8988T (cell line): ENCODE measurements around the gene LIFR.

ENCODE experiments used
- DNase-seq: peaks from one replicate; pipeline ENCODE4 v3.0.0; 2011

LIFR gene

DNA sequence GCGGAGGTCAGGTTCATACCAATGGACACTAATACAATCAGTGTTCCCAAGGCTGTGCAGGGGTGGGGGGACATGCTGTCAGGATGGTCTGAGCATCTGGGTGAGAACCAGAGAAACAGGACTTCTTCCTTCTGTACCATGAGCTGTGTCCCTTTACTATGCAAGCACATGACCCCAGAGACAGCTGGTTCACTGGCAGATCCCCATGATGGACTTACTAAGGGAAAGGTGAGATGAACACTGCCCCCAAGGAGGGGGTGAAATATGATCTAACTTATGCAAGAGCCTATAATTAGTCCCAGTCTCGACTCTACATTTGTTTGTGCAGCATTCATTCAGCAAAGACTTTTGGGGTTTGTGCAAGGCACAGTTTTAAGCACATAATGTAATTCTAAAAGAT lies 91.4 kb downstream of the LIFR start:
- DNase-seq = no peak

GRCh38 chr5:38463634-38464521 lies 92.6 kb downstream of the LIFR start:
- no peak for DNase-seq

GRCh38 chr5:38462976-38463633 lies 93.3 kb downstream of the LIFR start:
- no peak for DNase-seq

- no peak for DNase-seq
Observed at GRCh38 chr5:38458174-38458573, 98.3 kb downstream of the LIFR start.

- no peak for DNase-seq
Observed at GRCh38 chr5:38456657-38457399, 99.6 kb downstream of the LIFR start.

GRCh38 chr5:38455796-38456330 lies 100.6 kb downstream of the LIFR start:
- DNase-seq = no peak

DNA sequence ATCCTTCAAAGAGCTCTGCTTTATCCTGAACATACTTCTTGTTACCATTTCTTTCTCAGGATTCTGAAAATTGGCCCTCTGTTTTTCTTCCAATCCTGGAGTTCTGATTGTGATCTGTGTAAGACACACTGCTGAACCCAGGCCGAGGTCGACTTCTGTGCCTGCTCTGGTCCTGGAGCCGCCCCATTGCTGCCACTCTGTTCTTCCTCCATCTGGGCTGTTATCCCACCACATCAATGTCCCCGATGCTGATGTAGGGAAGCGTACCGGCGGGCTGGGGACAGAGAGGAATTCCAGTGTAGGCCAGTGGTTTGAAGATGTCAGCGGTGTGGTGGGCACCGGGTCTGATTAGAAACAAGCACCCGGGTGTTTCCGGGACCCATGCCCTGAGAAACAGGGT lies 102.5 kb downstream of the LIFR start:
- DNase-seq = no peak

GRCh38 chr5:38453506-38453905 lies 102.9 kb downstream of the LIFR start:
- DNase-seq = no peak

DNA sequence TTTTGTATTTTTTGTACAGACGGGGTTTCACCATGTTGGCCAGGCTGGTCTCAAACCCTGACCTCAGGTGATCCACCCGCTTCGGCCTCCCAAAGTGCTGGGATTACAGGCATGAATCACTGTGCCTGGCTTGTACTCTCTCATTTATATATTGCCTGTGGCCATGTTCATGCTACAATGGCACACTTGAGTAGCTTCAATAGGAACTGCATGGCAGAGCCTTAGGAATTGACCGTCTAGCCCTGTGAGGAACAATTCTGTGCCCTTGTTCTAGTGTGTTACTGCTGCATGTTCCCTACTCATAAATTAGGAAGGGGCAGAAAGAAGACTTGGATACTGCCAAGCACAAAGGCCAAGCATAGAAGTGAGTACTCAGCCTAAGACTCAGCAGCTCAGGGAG lies 104.2 kb downstream of the LIFR start:
- DNase-seq = no peak

GRCh38 chr5:38451074-38451725 lies 105.2 kb downstream of the LIFR start:
- DNase-seq = no peak

- no peak for DNase-seq
Observed at GRCh38 chr5:38450627-38451026, 105.8 kb downstream of the LIFR start.

- no peak for DNase-seq
Observed at GRCh38 chr5:38448568-38449350, 107.7 kb downstream of the LIFR start.

- DNase-seq = no peak
Observed at GRCh38 chr5:38447786-38448185, 108.7 kb downstream of the LIFR start.

GRCh38 chr5:38447056-38447455 lies 109.4 kb downstream of the LIFR start:
- no peak for DNase-seq

GRCh38 chr5:38446029-38446522 lies 110.4 kb downstream of the LIFR start:
- no peak for DNase-seq

GRCh38 chr5:38445374-38446028 lies 110.9 kb downstream of the LIFR start:
- DNase-seq = no peak

DNA sequence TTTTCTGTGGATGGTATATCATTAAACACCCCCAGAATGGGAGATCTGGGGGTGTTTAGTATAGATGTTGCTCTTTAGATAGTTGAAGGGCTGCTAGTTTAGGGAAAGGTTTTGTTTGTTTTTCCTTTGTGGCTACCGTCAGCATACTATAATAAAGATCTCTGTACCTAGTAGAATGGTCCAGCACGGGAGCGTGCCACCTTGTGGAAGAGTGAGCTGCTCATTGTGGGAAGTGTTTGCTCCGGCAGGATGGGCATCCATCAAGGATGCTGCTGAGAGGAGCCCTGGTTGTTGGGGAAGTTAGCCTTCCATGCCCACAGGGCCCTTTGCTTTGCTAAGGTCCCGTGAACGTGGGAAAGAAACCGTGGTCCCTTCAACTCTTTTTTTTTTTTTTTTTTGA lies 113.1 kb downstream of the LIFR start:
- no peak for DNase-seq

- DNase-seq = no peak
Observed at GRCh38 chr5:38442247-38442573, 114.2 kb downstream of the LIFR start.

GRCh38 chr5:38441453-38442246 lies 114.8 kb downstream of the LIFR start:
- DNase-seq = peak; percentile 66

GRCh38 chr5:38438757-38439156 lies 117.7 kb downstream of the LIFR start:
- no peak for DNase-seq
